Vagina (tissue), 2 donors: Measurements from ENCODE around the gene RNU6-7. TPM values are rescaled to one million over a fixed set of nuclear protein-coding genes. Genes with fewer than 3 reads are reported as not detected.
A peak's percentile ranks its signal among the peaks of the same experiment; 100 is the strongest.

Source experiments
- DNase-seq, 2 donors: peaks; one replicate each; pipeline ENCODE4 v3.0.0-alpha.2; 2017; ENCODE audit errors: extremely low spot score in 2 of 2
- H3K27ac ChIP-seq: fragments of 200-600 bp; sonication (generic); one replicate; pipeline ENCODE4 v1.5.1; 2019
- H3K27me3 ChIP-seq: fragments of 200-600 bp; sonication (generic); one replicate; pipeline ENCODE4 v1.5.1; 2019
- H3K36me3 ChIP-seq, 2 donors: fragments of 200-600 bp; sonication (generic); one replicate each; pipeline ENCODE4 v1.5.1; 2017 to 2019
- H3K4me1 ChIP-seq: fragments of 200-600 bp; sonication (generic); one replicate; pipeline ENCODE4 v1.5.1; 2019
- H3K4me3 ChIP-seq, 2 donors: fragments of 200-600 bp; sonication (generic); 1 replicate in 1 of 2; 2 replicates in 1 of 2; pipeline ENCODE4 v1.5.1; 2016 to 2019
- H3K9me3 ChIP-seq: fragments of 200-600 bp; sonication (generic); one replicate; pipeline ENCODE4 v1.5.1; 2019
- POLR2A ChIP-seq, 2 donors: fragments of 450-650 bp; IDR thresholded peaks; one replicate each; pipeline ENCODE4 v1.6.1; 2017; ENCODE audit warnings: antibody characterized with exemption in 2 of 2, mild to moderate bottlenecking in 2 of 2, moderate library complexity in 2 of 2
- POLR2AphosphoS5 ChIP-seq, 2 donors: sonication (generic); formaldehyde crosslinking; IDR thresholded peaks; one replicate each; pipeline ENCODE4 v1.9.0; 2017; ENCODE audit warnings: antibody characterized with exemption in 2 of 2, mild to moderate bottlenecking in 2 of 2, low read depth in 1 of 2; ENCODE audit not compliant: insufficient read depth in 1 of 2
- intact Hi-C: fragments of 100-400 bp; cut with DNase I; formaldehyde crosslinking; loops from one replicate; pipeline ENCODE4 v1.15.1; 2023
- total RNA-seq: library from RNA; depleted of rRNA; stranded (reverse); fragments of >200 nt; gene quantifications from one replicate; pipeline ENCODE4 v1.2.3, GENCODE V29; 2016
- TF ChIP-seq, protein P1 (sequence below), 3 experiments: fragments of 450-650 bp in 2 of 3; fragments of 200-600 bp in 1 of 3; sonication (generic) in 1 of 3; IDR thresholded peaks; one replicate each; pipeline ENCODE4 v1.5.1; 2017 to 2019; ENCODE audit warnings: antibody characterized with exemption in 3 of 3, mild to moderate bottlenecking in 2 of 3, moderate library complexity in 2 of 3

RNU6-7 gene
- not detected for total RNA-seq

DNA sequence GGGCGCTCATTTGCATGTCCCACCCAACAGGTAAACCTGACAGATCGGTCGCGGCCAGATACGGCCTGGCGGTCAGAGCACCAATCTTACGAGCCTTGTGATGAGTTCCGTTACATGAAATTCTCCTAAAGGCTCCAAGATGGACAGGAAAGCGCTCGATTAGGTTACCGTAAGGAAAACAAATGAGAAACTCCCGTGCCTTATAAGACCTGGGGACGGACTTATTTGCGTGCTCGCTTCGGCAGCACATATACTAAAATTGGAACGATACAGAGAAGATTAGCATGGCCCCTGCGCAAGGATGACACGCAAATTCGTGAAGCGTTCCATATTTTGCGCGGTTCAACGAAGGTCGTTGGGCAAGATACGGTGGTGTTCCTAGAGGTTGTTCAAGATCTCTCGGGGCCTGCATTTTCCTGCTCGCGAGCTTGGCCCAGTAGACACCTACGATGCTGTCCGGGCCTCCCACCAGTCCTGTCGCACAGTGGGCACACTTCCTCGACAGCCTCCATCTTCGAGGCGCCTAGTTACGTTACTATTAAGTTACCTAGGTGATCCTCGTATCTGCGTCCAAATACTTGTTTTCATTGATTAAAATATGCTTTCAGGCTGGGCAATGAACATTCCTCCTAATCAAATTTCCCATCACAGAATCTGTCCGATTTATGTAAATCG is at the start of gene RNU6-7:
TSS of gene RNU6-7 (plus strand) at position 230 of the 675 bp plus-strand sequence.
- H3K36me3 ChIP-seq: no peaks in the 10 kb centered on the region
- peaks cover 15% of the 10 kb centered on the region for H3K4me1 ChIP-seq
- peak within 1 kb of the TSS; percentile 63 to 69 for H3K4me3 ChIP-seq
- TF ChIP-seq, protein P1, sequence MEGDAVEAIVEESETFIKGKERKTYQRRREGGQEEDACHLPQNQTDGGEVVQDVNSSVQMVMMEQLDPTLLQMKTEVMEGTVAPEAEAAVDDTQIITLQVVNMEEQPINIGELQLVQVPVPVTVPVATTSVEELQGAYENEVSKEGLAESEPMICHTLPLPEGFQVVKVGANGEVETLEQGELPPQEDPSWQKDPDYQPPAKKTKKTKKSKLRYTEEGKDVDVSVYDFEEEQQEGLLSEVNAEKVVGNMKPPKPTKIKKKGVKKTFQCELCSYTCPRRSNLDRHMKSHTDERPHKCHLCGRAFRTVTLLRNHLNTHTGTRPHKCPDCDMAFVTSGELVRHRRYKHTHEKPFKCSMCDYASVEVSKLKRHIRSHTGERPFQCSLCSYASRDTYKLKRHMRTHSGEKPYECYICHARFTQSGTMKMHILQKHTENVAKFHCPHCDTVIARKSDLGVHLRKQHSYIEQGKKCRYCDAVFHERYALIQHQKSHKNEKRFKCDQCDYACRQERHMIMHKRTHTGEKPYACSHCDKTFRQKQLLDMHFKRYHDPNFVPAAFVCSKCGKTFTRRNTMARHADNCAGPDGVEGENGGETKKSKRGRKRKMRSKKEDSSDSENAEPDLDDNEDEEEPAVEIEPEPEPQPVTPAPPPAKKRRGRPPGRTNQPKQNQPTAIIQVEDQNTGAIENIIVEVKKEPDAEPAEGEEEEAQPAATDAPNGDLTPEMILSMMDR (IDR thresholded peaks at IDR 0.05): no peak
- TF ChIP-seq POLR2AphosphoS5 (IDR thresholded peaks at IDR 0.05; ENCODE audit: insufficient read depth in 1 of 2, low read depth in 1 of 2): peak in 1 of 2 donors; percentile 18
- H3K27me3 ChIP-seq: no peaks in the 10 kb centered on the region
- intact Hi-C loops: loop anchor here (2.0 to 10.0 kb wide), 2 partner anchors 125 to 207 kb away; partner anchors contain the start of gene ARHGAP5
- no peaks in the 10 kb centered on the region for H3K9me3 ChIP-seq
- peak within 1 kb of the TSS; percentile 80 for H3K27ac ChIP-seq
- no peak for DNase-seq

DNA sequence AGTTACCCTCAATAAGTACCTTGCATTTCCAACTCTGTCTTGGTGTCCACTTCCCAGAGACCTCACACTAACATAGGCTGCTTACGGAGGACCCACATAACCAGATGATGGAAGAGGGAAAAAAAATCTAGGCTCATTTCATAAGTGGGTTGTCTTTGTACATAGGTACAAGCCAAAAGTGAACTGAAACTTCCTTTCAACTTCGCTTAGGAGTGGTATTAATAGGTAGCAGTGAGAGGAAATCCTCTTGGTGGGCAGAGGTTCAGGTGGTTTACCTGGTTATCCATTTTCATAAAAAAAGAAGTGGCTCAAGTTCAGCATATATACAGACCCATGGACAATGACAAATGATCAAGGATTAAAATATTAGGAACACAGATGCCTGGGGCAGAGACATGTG is 35.8 kb upstream of the RNU6-7 start:
- intact Hi-C loops: no loop called here

DNA sequence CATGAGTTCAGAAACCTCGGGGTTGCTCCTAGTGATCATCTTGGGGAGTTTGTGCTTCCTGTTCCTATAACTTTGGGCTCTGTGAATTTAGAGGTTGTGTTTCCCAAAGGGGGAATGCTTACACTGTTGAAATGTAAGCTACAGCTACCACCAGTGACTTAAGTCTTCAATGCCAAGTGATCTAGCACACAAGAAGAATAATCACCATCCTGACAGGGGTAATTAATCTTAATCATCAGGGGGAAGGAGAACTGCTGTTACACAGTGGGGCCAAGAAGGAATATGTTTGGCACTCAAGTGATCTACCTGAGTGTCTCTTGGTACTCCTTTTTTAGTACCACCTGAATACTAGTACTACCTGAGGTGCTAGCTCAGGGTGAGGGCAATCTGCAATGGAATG is 34.9 kb upstream of the RNU6-7 start:
- no peaks in the 10 kb centered on the region for H3K27me3 ChIP-seq
- intact Hi-C loops: no loop called here
- H3K4me1 ChIP-seq: no peaks in the 10 kb centered on the region
- no peaks in the 10 kb centered on the region for H3K9me3 ChIP-seq
- TF ChIP-seq POLR2AphosphoS5 (IDR thresholded peaks at IDR 0.05; ENCODE audit: insufficient read depth in 1 of 2, low read depth in 1 of 2): no peak
- no peak for TF ChIP-seq POLR2A (IDR thresholded peaks at IDR 0.05)
- TF ChIP-seq, protein P1 (IDR thresholded peaks at IDR 0.05): no peak
- H3K4me3 ChIP-seq: no peak overlapping the region
- no peaks in the 10 kb centered on the region for H3K36me3 ChIP-seq
- no peak for DNase-seq
- H3K27ac ChIP-seq: no peak overlapping the region

More for the DNA sequence above, 35.8 kb upstream of the RNU6-7 start:
- Histone ChIP-seq H3K4me1 (no peaks in the 10 kb centered on the region), H3K27me3 (no peaks in the 10 kb centered on the region), H3K9me3 (no peaks in the 10 kb centered on the region), H3K4me3 (no peak overlapping the region), H3K36me3 (no peaks in the 10 kb centered on the region), H3K27ac (no peak overlapping the region)
- no peak for TF ChIP-seq POLR2A (IDR thresholded peaks at IDR 0.05)
- TF ChIP-seq, protein P1 (IDR thresholded peaks at IDR 0.05): no peak
- TF ChIP-seq POLR2AphosphoS5 (IDR thresholded peaks at IDR 0.05; ENCODE audit: insufficient read depth in 1 of 2, low read depth in 1 of 2): no peak
- no peak for DNase-seq

DNA sequence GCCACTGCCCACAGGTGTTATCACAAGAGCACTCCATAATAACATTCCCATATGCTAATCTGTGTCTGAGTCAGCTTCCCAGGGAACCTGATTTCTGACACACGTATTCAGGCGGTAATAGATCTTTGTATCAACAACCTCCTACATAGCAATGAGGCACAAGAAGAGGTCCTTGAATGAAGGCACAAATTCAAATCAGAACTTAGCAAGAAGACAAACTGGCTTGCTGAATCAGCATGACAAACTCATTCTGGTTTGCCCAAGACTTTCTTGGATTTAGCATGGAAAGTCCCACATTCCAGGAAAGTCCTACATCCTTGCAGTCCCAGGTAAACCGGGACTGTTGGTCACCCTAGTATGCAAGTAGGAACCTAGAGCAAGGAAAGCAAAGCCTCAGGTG is 33.9 kb upstream of the RNU6-7 start:
- TF ChIP-seq POLR2A (IDR thresholded peaks at IDR 0.05) (no peak), POLR2AphosphoS5 (IDR thresholded peaks at IDR 0.05; ENCODE audit: insufficient read depth in 1 of 2, low read depth in 1 of 2) (no peak)
- TF ChIP-seq, protein P1 (IDR thresholded peaks at IDR 0.05): no peak
- Histone ChIP-seq H3K27ac (no peak overlapping the region), H3K9me3 (no peaks in the 10 kb centered on the region), H3K4me1 (no peaks in the 10 kb centered on the region), H3K4me3 (no peak overlapping the region), H3K36me3 (no peaks in the 10 kb centered on the region), H3K27me3 (no peaks in the 10 kb centered on the region)
- intact Hi-C loops: no loop called here
- DNase-seq: no peak

DNA sequence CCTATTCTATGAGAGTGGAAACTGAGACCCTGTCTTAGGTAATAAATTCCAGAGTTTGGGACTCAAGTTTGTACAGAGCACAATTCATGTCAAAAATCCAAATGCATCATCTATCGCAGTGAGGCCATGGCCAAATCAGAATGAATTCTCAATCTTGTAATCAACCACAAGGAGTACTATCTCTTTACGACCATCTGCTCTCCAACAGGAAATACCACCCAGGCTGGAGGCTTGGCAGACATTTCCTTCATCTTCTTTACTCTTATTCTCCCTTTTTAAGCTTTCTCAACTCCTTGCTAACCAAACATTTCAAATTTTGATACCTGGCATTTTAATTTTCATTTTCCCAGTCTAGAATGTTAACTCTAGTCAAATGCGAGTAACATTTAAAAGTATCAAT is 32.7 kb upstream of the RNU6-7 start:
- H3K4me3 ChIP-seq: no peak overlapping the region
- intact Hi-C loops: no loop called here
- TF ChIP-seq POLR2A (IDR thresholded peaks at IDR 0.05) (no peak), POLR2AphosphoS5 (IDR thresholded peaks at IDR 0.05; ENCODE audit: insufficient read depth in 1 of 2, low read depth in 1 of 2) (no peak)
- TF ChIP-seq, protein P1 (IDR thresholded peaks at IDR 0.05): no peak

More for the DNA sequence above, 32.7 kb upstream of the RNU6-7 start:
- H3K27me3 ChIP-seq: no peaks in the 10 kb centered on the region
- no peak overlapping the region for H3K27ac ChIP-seq
- no peaks in the 10 kb centered on the region for H3K36me3 ChIP-seq
- H3K4me1 ChIP-seq: no peaks in the 10 kb centered on the region
- no peak for DNase-seq
- H3K9me3 ChIP-seq: no peaks in the 10 kb centered on the region
